ENCODE measurements around the gene IL4R.

IL4R gene

GRCh38 chr16:27341549-27341948, 27.8 kb downstream of the IL4R start:
- DNase-seq (ENCODE audit: extremely low read depth, low read depth) = no peak
- no peak for TF ChIP-seq CTCF (IDR thresholded peaks at IDR 0.05; ENCODE audit: low read depth, low read length)

GRCh38 chr16:27341971-27342370, 28.2 kb downstream of the IL4R start:
- DNase-seq (ENCODE audit: extremely low read depth, low read depth) = no peak
- TF ChIP-seq CTCF (IDR thresholded peaks at IDR 0.05; ENCODE audit: low read depth, low read length) = no peak

- DNase-seq (ENCODE audit: extremely low read depth, low read depth) = no peak
- no peak for TF ChIP-seq CTCF (IDR thresholded peaks at IDR 0.05; ENCODE audit: low read depth, low read length)
Observed at GRCh38 chr16:27344721-27345120, 30.9 kb downstream of the IL4R start.

GRCh38 chr16:27345201-27345600, 31.4 kb downstream of the IL4R start:
- DNase-seq (ENCODE audit: extremely low read depth, low read depth) = no peak

GRCh38 chr16:27346819-27347218, 33.0 kb downstream of the IL4R start:
- no peak for DNase-seq (ENCODE audit: extremely low read depth, low read depth)

More at GRCh38 chr16:27345201-27345600, 31.4 kb downstream of the IL4R start:
- TF ChIP-seq CTCF (IDR thresholded peaks at IDR 0.05; ENCODE audit: low read depth, low read length) = no peak

GRCh38 chr16:27347930-27348685, 34.3 kb downstream of the IL4R start:
- TF ChIP-seq CTCF (IDR thresholded peaks at IDR 0.05; ENCODE audit: low read depth, low read length) = no peak
- DNase-seq (ENCODE audit: extremely low read depth, low read depth) = no peak

More at GRCh38 chr16:27346819-27347218, 33.0 kb downstream of the IL4R start:
- TF ChIP-seq CTCF (IDR thresholded peaks at IDR 0.05; ENCODE audit: low read depth, low read length) = no peak

- no peak for DNase-seq (ENCODE audit: extremely low read depth, low read depth)
- TF ChIP-seq CTCF (IDR thresholded peaks at IDR 0.05; ENCODE audit: low read depth, low read length) = no peak
Observed at GRCh38 chr16:27349276-27349675, 35.5 kb downstream of the IL4R start.
